Peyer's patch (tissue), 4 donors: ENCODE data around the gene BMPER.

Experiments
- CTCF ChIP-seq, 6 experiments: fragments of 450-650 bp in 4 of 6; fragments of 200-600 bp in 2 of 6; sonication (generic) in 1 of 6; IDR thresholded peaks; one replicate each; pipeline ENCODE4 v1.5.1; 2017 to 2019; ENCODE audit warnings: antibody characterized with exemption in 6 of 6, mild to moderate bottlenecking in 3 of 6, moderate library complexity in 1 of 6
- POLR2A ChIP-seq, 2 donors: fragments of 450-650 bp; IDR thresholded peaks; one replicate each; pipeline ENCODE4 v1.5.1; 2017; ENCODE audit warnings: antibody characterized with exemption in 2 of 2, mild to moderate bottlenecking in 2 of 2, moderate library complexity in 2 of 2

- TF ChIP-seq POLR2A (IDR thresholded peaks at IDR 0.05) (no peak), CTCF (IDR thresholded peaks at IDR 0.05) (no peak)
Observed at GRCh38 chr7:33885290-33886148, 19.8 kb upstream of the BMPER start.
